ENCODE results near the gene FITM2.

The FITM2 gene

DNA sequence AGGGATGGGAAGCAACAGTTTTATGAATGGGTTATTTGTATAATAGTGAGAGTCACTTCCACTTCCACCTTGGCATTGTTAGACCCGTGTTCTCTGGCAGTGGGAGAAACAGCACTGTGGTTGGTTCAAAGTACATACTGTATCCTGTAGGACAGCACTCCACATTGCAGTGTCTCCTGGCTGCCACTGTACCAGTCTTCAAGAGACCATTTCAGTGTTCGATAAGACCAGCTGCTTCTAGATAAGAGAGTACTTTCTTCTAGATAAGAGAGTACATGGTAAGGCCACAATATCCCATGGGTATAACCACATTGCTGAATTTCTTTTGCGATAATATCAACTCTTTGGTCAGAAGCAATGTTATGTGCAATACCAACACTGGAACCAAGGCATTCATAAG lies 28.8 kb downstream of the FITM2 start:
- H3K27me3 Mint-ChIP-seq = peaks cover 5% of the 10 kb centered on the region
- no peak overlapping the region for H3K27ac Mint-ChIP-seq
- no peak for DNase-seq (ENCODE audit: low spot score in 2 of 2)
- peaks cover 3% of the 10 kb centered on the region for H3K4me1 Mint-ChIP-seq
- H3K36me3 Mint-ChIP-seq = peaks cover 15% of the 10 kb centered on the region
- H3K4me3 Mint-ChIP-seq = no peak overlapping the region
- no peak for ATAC-seq (ENCODE audit: low read depth)
- H3K9me3 Mint-ChIP-seq = no peaks in the 10 kb centered on the region

DNA sequence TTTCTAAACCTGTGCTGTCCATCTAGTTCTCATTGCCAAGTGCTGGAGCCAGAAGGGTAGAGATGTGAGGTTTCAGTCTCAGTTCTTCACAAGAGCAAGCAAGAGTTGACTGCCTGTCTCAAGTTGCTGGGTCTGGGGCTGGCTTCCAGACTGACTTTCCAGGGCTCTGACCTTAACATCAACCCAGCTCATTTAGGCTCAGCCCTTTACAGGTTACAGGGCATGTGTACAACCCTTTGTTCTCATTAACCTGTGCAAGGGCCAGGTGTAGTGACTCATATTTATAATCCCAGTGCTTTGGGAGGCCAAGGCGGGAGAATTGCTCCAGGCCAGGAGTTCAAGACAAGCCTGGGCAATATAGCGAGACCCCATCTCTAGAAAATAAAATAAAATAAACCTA lies 30.6 kb downstream of the FITM2 start:
- Mint-ChIP-seq H3K27ac (no peak overlapping the region), H3K27me3 (peaks cover 5% of the 10 kb centered on the region), H3K4me3 (no peak overlapping the region), H3K4me1 (peaks cover 3% of the 10 kb centered on the region), H3K36me3 (peaks cover 20% of the 10 kb centered on the region), H3K9me3 (no peaks in the 10 kb centered on the region)
- DNase-seq (ENCODE audit: low spot score in 2 of 2) = no peak
- ATAC-seq (ENCODE audit: low read depth) = no peak

DNA sequence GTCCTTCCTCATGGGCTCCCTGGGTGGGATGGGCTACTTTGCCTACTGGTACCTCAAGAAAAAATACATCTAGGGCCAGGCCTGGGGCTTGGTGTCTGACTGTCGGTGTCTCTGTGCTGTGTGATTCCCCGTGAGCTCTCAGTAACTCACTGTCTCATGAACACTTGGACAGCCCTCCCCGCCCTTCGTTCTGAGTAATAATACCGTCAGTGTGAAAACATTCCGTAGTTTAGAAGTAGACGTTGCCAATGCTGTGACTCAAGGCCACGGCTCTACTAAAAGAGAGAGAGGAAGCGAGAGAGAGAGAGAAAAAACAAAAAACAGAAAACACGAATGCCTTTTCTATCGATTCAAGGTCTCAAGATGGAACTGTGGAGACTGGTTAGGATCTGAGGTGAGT lies 31.8 kb downstream of the FITM2 start:
- H3K27ac Mint-ChIP-seq = no peak overlapping the region
- H3K4me1 Mint-ChIP-seq = peaks cover 3% of the 10 kb centered on the region
- peaks cover 20% of the 10 kb centered on the region for H3K36me3 Mint-ChIP-seq
- peaks cover 5% of the 10 kb centered on the region for H3K27me3 Mint-ChIP-seq
- no peak for ATAC-seq (ENCODE audit: low read depth)
- DNase-seq (ENCODE audit: low spot score in 2 of 2) = no peak
- no peaks in the 10 kb centered on the region for H3K9me3 Mint-ChIP-seq
- no peak overlapping the region for H3K4me3 Mint-ChIP-seq

DNA sequence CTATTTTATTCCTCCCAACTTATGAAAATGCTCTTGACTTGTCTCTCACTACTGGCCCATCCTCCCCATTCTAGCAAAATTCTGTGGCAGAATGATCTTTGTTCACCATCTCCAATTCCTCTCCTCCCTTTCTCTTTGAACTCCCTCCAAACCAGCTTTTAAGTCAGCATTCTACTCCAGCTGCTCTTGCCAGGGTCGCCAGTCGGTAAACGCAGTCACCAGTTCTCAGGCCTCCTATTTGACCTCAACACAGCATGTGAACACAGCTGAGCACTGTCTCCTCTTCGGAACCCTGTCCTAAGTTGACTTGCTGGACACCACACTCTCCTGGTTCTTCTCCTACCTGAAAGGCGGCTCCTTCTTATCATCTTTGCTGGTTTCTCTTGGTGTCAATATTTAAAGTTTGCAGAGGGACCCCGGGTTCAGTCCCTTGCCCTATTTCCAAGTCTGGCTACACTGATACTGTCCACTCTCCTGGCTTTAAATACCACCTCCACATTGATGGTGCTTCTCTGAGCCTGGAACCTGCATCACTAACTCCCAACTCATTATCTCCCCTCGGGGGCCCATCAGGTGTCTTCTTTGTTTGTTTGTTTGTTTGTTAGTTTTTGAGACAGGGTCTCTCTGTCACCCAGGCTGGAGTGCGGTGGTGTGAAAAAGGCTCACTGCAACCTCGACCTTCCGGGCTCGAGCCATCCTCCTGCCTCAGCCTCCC lies 36.5 kb downstream of the FITM2 start:
- peaks cover 17% of the 10 kb centered on the region for H3K36me3 Mint-ChIP-seq
- peaks cover 1% of the 10 kb centered on the region for H3K27me3 Mint-ChIP-seq
- H3K4me3 Mint-ChIP-seq = no peak overlapping the region
- no peaks in the 10 kb centered on the region for H3K9me3 Mint-ChIP-seq
- DNase-seq (ENCODE audit: low spot score in 2 of 2) (no peak), ATAC-seq (ENCODE audit: low read depth) (no peak)
- H3K27ac Mint-ChIP-seq = no peak overlapping the region
- no peaks in the 10 kb centered on the region for H3K4me1 Mint-ChIP-seq

DNA sequence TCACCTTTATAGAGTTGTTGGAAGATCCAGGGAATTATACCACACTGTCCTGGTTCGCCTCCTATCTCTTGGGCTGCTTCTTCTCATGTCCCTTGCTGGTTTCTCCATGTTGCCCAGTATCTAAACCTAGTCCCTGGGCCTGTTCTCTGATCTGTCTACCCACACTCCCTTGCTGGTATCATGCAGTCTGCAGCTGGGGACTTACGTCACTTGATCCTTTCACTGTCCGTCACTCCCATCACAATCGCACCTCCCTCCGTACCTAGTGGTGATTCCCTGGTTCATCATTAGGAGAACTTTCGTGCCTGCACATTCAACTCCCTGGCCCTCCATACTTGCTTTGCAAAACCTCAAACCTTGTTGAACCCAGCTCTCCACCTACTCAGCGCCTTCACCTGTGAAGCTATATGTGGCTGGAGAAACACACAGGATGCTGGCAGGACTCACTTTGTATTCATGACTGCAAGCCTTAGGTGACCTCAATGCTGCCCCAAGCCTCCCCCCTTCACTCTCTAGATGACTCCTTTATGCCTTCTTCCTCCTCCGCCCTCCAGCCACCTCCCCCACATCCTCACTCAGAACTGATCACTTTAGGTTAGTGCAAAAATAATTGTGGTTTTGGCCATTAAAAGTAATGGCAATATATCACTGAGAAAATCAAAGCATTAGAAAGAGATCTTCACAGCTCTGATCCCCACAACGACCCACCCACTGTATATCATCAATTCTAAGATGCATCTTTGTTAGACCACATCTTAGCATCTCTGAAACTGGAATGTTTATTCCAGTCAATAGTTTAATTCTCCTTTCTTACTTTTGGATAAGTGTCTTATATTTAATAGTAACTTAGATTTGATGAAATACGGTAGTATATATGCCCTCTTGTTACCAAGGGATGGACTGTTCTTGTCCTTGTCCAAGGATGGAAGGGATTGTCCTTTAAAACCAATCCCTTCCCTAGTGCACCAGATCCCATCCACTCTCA lies 37.5 kb downstream of the FITM2 start:
- Mint-ChIP-seq H3K9me3 (peaks cover under 1% of the 10 kb centered on the region), H3K27ac (no peak overlapping the region), H3K27me3 (peaks cover 1% of the 10 kb centered on the region), H3K4me3 (no peak overlapping the region), H3K4me1 (no peaks in the 10 kb centered on the region), H3K36me3 (peaks cover 17% of the 10 kb centered on the region)
- ATAC-seq (ENCODE audit: low read depth) (no peak), DNase-seq (ENCODE audit: low spot score in 2 of 2) (no peak)

DNA sequence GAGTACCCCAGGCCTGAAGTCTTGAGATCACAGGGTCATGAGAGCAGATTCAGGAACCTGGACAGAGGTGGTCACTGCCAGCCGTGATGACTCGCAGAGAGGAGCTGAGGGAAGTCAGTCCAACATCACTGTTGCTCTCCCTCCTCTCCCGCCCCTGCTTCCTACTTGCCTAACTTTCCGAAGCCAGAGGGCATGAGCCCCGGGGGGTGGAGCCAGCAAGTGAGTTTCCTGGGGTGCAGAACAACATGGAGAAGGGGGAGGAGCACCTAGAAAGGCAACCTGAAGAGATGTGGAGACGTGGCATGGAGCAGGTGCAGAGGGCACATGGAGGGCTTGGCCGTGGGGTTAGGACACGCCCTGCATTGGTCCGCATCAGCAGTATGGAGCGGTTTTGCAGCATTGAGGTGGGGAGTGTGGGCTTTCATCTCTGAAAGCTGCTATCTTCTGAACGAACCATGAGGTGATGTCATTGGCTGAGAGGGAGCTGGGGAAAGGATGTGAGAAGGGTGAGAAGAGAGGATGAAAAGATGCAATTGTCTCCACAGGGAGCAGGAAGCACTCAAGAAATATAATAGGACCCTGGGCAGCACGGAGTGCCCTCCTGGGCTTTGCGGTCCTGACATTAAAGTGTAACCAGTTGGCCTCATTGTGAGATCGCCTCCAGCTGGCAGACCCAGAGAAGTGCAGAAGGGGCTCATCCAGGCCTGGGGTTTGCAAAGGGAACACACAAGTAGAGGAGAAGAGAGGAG lies 38.9 kb downstream of the FITM2 start:
- H3K9me3 Mint-ChIP-seq = peaks cover 3% of the 10 kb centered on the region
- no peaks in the 10 kb centered on the region for H3K27me3 Mint-ChIP-seq
- no peak for ATAC-seq (ENCODE audit: low read depth)
- H3K27ac Mint-ChIP-seq = no peak overlapping the region
- no peaks in the 10 kb centered on the region for H3K4me1 Mint-ChIP-seq
- H3K4me3 Mint-ChIP-seq = no peak overlapping the region
- H3K36me3 Mint-ChIP-seq = peaks cover 13% of the 10 kb centered on the region
- no peak for DNase-seq (ENCODE audit: low spot score in 2 of 2)

DNA sequence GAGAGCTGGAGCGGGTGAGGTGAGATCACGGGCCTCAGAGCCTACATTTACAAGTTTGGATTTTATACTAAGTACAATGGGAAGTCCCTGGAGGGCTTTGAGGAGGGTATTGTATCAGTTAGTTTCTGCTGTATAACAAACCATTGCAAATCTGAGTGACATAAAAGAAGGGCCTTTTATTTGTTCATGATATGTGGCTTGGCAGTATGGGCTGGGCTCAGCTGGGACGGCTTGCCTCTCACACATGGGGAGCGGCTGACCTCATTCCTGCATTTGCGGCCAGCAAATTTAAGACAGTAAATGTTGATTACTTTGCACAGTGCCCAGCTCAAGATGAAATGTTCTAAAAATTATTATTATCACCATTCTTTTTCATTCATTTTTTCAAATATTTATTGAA lies 42.2 kb downstream of the FITM2 start:
- no peaks in the 10 kb centered on the region for H3K4me1 Mint-ChIP-seq
- H3K4me3 Mint-ChIP-seq = no peak overlapping the region
- DNase-seq (ENCODE audit: low spot score in 2 of 2) (no peak), ATAC-seq (ENCODE audit: low read depth) (no peak)
- peaks cover 9% of the 10 kb centered on the region for H3K36me3 Mint-ChIP-seq
- peaks cover 3% of the 10 kb centered on the region for H3K9me3 Mint-ChIP-seq
- peaks cover 2% of the 10 kb centered on the region for H3K27me3 Mint-ChIP-seq
- no peak overlapping the region for H3K27ac Mint-ChIP-seq

DNA sequence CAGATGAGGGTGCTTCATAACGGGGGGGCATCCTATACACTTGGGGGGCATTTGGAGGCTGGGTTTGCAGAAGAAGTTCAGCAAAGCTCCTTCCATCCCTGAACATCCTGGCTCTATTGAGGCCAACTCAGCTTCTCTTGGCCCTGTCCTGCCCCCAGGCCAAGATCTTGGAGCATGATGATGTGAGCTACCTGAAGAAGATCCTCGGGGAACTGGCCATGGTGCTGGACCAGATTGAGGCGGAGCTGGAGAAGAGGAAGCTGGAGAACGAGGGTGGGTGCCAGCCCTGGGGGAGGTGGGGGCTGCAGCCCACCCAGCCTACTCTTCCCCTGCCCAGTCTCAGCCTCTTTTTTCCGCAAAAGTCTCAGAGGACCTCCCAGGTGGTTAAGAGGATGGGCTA lies 46.7 kb downstream of the FITM2 start:
- no peak for ATAC-seq (ENCODE audit: low read depth)
- no peak for DNase-seq (ENCODE audit: low spot score in 2 of 2)
- peaks cover 5% of the 10 kb centered on the region for H3K36me3 Mint-ChIP-seq
- no peak overlapping the region for H3K27ac Mint-ChIP-seq
- H3K9me3 Mint-ChIP-seq = peaks cover 3% of the 10 kb centered on the region
- no peak overlapping the region for H3K4me3 Mint-ChIP-seq
- no peaks in the 10 kb centered on the region for H3K4me1 Mint-ChIP-seq
- peaks cover 2% of the 10 kb centered on the region for H3K27me3 Mint-ChIP-seq

DNA sequence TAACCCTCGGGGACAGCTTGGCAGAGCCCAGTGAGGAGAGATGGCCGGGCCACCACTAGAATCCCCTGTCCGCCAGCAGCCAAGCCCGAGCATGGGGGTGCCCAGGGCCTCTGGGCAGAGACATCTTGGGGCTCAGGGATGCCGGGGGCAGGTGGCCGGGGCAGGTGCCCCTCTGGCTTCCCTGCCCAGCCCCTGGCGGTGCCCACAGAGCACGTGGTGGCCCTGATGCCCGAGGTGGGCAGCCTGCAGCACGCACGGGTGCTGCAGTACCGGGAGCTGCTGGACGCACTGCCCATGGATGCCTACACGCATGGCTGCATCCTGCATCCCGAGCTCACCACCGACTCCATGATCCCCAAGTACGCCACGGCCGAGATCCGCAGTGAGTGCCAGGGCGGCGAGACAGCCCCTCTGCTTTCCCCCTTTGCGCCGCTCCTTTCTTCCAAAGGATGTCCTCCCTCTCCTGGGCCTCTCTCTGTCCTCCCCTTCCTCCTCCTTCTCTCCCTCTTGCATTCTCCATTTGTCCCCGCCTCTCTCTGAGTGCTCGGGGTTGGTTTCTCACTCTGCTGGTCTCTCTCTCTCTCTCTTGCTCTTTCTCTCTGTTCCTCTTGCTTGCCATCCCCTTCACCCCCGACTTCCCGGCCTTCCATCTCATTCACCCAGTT lies 52.6 kb downstream of the FITM2 start:
- H3K4me3 Mint-ChIP-seq = no peak overlapping the region
- no peaks in the 10 kb centered on the region for H3K9me3 Mint-ChIP-seq
- DNase-seq (ENCODE audit: low spot score in 2 of 2) = no peak
- no peak for ATAC-seq (ENCODE audit: low read depth)
- peaks cover 2% of the 10 kb centered on the region for H3K36me3 Mint-ChIP-seq
- no peak overlapping the region for H3K27ac Mint-ChIP-seq
- peaks cover 3% of the 10 kb centered on the region for H3K4me1 Mint-ChIP-seq
- peaks cover 3% of the 10 kb centered on the region for H3K27me3 Mint-ChIP-seq

DNA sequence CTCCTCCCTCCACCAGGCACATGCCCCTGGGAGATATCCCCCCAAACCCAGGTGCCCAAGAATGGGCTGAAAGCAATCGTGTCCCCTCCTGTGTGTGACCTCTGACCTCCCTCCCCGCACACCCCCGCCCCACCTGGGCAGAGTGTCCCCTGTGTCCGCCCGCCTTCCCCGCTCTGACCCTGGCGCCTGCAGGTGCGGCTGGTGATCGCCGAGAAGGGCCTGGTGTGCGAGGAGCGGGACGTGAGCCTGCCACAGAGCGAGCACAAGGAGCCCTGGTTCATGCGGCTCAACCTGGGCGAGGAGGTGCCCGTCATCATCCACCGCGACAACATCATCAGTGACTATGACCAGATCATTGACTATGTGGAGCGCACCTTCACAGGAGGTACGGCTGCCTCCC lies 54.0 kb downstream of the FITM2 start:
- ATAC-seq (ENCODE audit: low read depth) = no peak
- no peak for DNase-seq (ENCODE audit: low spot score in 2 of 2)
- no peak overlapping the region for H3K27ac Mint-ChIP-seq
- H3K4me1 Mint-ChIP-seq = peaks cover 3% of the 10 kb centered on the region
- H3K36me3 Mint-ChIP-seq = peaks cover 7% of the 10 kb centered on the region
- peaks cover 8% of the 10 kb centered on the region for H3K27me3 Mint-ChIP-seq
- H3K4me3 Mint-ChIP-seq = no peak overlapping the region
- no peaks in the 10 kb centered on the region for H3K9me3 Mint-ChIP-seq

DNA sequence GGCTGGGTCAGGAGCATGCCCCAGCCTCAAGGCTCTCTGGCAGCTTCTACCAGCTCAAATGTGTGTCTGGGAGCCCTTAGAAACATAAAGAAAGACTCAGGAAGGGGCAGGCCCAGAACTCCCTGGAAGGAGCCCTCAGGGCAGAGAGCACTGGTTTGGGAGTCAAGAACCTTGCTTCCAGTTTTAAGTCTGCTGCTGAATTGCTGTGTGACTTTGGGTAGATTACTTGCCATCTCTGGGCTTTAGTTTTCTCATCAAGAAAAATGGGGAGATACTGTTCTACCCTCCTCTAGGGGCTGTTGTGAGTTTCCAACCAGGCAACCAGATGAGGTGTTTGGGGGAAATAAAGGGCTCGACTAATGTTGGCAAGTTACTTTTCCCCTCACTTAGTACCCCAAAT lies 55.1 kb downstream of the FITM2 start:
- H3K27ac Mint-ChIP-seq = no peak overlapping the region
- peaks cover 7% of the 10 kb centered on the region for H3K36me3 Mint-ChIP-seq
- DNase-seq (ENCODE audit: low spot score in 2 of 2) (no peak), ATAC-seq (ENCODE audit: low read depth) (no peak)
- peaks cover 10% of the 10 kb centered on the region for H3K27me3 Mint-ChIP-seq
- no peaks in the 10 kb centered on the region for H3K9me3 Mint-ChIP-seq
- peaks cover 3% of the 10 kb centered on the region for H3K4me1 Mint-ChIP-seq
- H3K4me3 Mint-ChIP-seq = no peak overlapping the region

DNA sequence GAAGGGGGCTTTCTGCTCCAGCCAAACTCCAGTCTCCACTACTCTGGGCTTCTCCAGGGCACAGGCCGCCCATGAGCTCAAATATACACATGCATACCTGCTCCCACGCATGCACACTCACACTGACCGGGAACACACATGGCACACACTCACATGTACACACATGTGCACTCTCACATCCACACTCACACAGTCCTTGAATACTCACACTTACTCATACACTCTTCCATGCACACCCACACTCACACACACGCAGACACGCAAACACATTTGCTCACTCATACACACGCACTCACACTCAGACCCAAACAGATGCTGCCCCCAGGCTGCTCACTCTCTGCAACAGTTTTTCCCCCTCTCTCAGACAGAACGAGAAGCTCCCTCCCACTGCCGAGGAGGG lies 56.9 kb downstream of the FITM2 start:
- Mint-ChIP-seq H3K9me3 (no peaks in the 10 kb centered on the region), H3K4me3 (no peak overlapping the region), H3K4me1 (peaks cover 3% of the 10 kb centered on the region), H3K27me3 (peaks cover 13% of the 10 kb centered on the region), H3K36me3 (peaks cover 7% of the 10 kb centered on the region), H3K27ac (no peak overlapping the region)
- ATAC-seq (ENCODE audit: low read depth) (no peak), DNase-seq (ENCODE audit: low spot score in 2 of 2) (no peak)

DNA sequence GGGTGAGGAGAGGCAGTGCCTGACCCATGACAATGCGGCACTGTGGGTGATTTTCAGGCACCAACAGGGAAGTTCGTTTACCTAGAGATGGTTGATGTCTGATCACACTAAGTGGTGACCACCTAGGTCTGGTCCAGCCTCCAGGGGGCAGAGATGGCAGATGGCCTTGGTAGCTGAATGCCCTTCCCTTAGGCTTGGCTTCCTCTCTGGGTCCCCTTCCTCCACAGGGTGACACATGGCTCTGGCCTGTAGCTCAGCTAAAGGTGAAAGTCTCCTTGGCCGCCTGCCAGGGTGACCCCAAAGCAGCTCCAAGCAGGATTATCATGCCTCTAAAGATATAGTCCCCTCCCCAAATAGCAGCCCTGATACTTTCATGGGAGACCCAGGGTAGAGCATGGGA lies 57.5 kb downstream of the FITM2 start:
- Mint-ChIP-seq H3K9me3 (no peaks in the 10 kb centered on the region), H3K27ac (no peak overlapping the region), H3K4me3 (no peak overlapping the region), H3K27me3 (peaks cover 16% of the 10 kb centered on the region), H3K36me3 (peaks cover 5% of the 10 kb centered on the region), H3K4me1 (peaks cover under 1% of the 10 kb centered on the region)
- DNase-seq (ENCODE audit: low spot score in 2 of 2) (no peak), ATAC-seq (ENCODE audit: low read depth) (no peak)
